Ascending aorta (tissue), 2 donors: Measurements from ENCODE around the gene CELF4. TPM values are rescaled to one million over a fixed set of nuclear protein-coding genes. Genes with fewer than 3 reads are reported as not detected.

Experiments used
- DNase-seq, 2 donors: peaks; one replicate each; pipeline ENCODE4 v3.0.0-alpha.2; 2019; ENCODE audit warnings: low spot score in 2 of 2
- H3K27ac ChIP-seq, 2 donors: fragments of 200-600 bp; sonication (generic); one replicate each; pipeline ENCODE4 v1.5.1; 2016 to 2017; ENCODE audit warnings: mild to moderate bottlenecking in 1 of 2
- H3K27me3 ChIP-seq: fragments of 200-600 bp; sonication (generic); one replicate; pipeline ENCODE4 v1.5.1; 2017
- H3K36me3 ChIP-seq, 2 donors: fragments of 200-600 bp; sonication (generic); one replicate each; pipeline ENCODE4 v1.5.1; 2016
- H3K4me1 ChIP-seq, 2 donors: fragments of 200-600 bp; sonication (generic); one replicate each; pipeline ENCODE4 v1.5.1; 2016 to 2017; ENCODE audit warnings: mild to moderate bottlenecking in 1 of 2
- H3K4me3 ChIP-seq, 2 donors: fragments of 200-600 bp; sonication (generic); one replicate each; pipeline ENCODE4 v1.5.1; 2016 to 2017; ENCODE audit warnings: mild to moderate bottlenecking in 1 of 2
- H3K9me3 ChIP-seq, 2 donors: fragments of 200-600 bp; sonication (generic); one replicate each; pipeline ENCODE4 v1.5.1; 2016
- CTCF ChIP-seq, 3 experiments: fragments of 200-600 bp in 2 of 3; fragments of 450-650 bp in 1 of 3; sonication (generic) in 2 of 3; IDR thresholded peaks; one replicate each; pipeline ENCODE4 v1.5.1; 2016 to 2019; ENCODE audit warnings: antibody characterized with exemption in 3 of 3, mild to moderate bottlenecking in 1 of 3, moderate library complexity in 1 of 3
- intact Hi-C: fragments of 100-400 bp; cut with DNase I; formaldehyde crosslinking; loops from one replicate; pipeline ENCODE4 v1.15.1; 2023
- total RNA-seq: library from RNA; depleted of rRNA; stranded (reverse); fragments of >200 nt; gene quantifications from one replicate; pipeline ENCODE4 v1.1.0, GENCODE V29; 2016

Gene CELF4
- total RNA-seq, 1 donor from 2014 or later, result not detected

- no peaks in the 10 kb centered on the region for H3K9me3 ChIP-seq
- H3K27ac ChIP-seq, result no peak overlapping the region
- H3K27me3 ChIP-seq, result no peaks in the 10 kb centered on the region
- no peak for DNase-seq
- no peak for TF ChIP-seq CTCF (IDR thresholded peaks at IDR 0.05)
- intact Hi-C loops, result no loop called here
- no peaks in the 10 kb centered on the region for H3K36me3 ChIP-seq
- no peak overlapping the region for H3K4me3 ChIP-seq
- H3K4me1 ChIP-seq, result no peaks in the 10 kb centered on the region
These were observed 21.4 kb downstream of the CELF4 start for GRCh38 chr18:37544217-37544616.

GRCh38 chr18:37543321-37543720, 22.3 kb downstream of the CELF4 start:
- intact Hi-C loops, result no loop called here
- TF ChIP-seq CTCF (IDR thresholded peaks at IDR 0.05), result no peak
- H3K27ac ChIP-seq, result no peak overlapping the region
- no peak for DNase-seq
- no peaks in the 10 kb centered on the region for H3K9me3 ChIP-seq
- no peaks in the 10 kb centered on the region for H3K27me3 ChIP-seq
- no peaks in the 10 kb centered on the region for H3K4me1 ChIP-seq
- no peak overlapping the region for H3K4me3 ChIP-seq
- H3K36me3 ChIP-seq, result no peaks in the 10 kb centered on the region

- intact Hi-C loops, result no loop called here
- no peak overlapping the region for H3K4me3 ChIP-seq
- DNase-seq, result no peak
- H3K27ac ChIP-seq, result no peak overlapping the region
- H3K9me3 ChIP-seq, result no peaks in the 10 kb centered on the region
- no peaks in the 10 kb centered on the region for H3K36me3 ChIP-seq
- H3K27me3 ChIP-seq, result no peaks in the 10 kb centered on the region
- no peak for TF ChIP-seq CTCF (IDR thresholded peaks at IDR 0.05)
- no peaks in the 10 kb centered on the region for H3K4me1 ChIP-seq
These were observed 24.1 kb downstream of the CELF4 start for GRCh38 chr18:37541517-37541916.

- H3K36me3 ChIP-seq, result no peaks in the 10 kb centered on the region
- intact Hi-C loops, result no loop called here
- no peak for DNase-seq
- no peaks in the 10 kb centered on the region for H3K4me1 ChIP-seq
- no peaks in the 10 kb centered on the region for H3K9me3 ChIP-seq
- H3K27ac ChIP-seq, result no peak overlapping the region
- H3K4me3 ChIP-seq, result no peak overlapping the region
- H3K27me3 ChIP-seq, result no peaks in the 10 kb centered on the region
- TF ChIP-seq CTCF (IDR thresholded peaks at IDR 0.05), result no peak
These were observed 25.0 kb downstream of the CELF4 start for GRCh38 chr18:37540424-37541138.

GRCh38 chr18:37539236-37539635, 26.4 kb downstream of the CELF4 start:
- Histone ChIP-seq H3K36me3 (no peaks in the 10 kb centered on the region), H3K27me3 (no peaks in the 10 kb centered on the region), H3K27ac (no peak overlapping the region), H3K4me1 (no peaks in the 10 kb centered on the region), H3K9me3 (no peaks in the 10 kb centered on the region), H3K4me3 (no peak overlapping the region)
- intact Hi-C loops, result loop anchor here (2.0 kb wide), 2 partner anchors 154 to 196 kb away; no protein-coding TSS in a partner anchor
- TF ChIP-seq CTCF (IDR thresholded peaks at IDR 0.05), result no peak
- no peak for DNase-seq
